Mesendoderm (in vitro differentiated cells): ENCODE measurements around the gene PCBD2.

Source experiments
- DNase-seq: peaks from one replicate; pipeline ENCODE4 v3.0.0; 2013
- H2AK5ac ChIP-seq: 2 replicates; pipeline ENCODE4 v1.6.1; 2013; ENCODE audit warnings: low read length, inconsistent platforms
- H2BK120ac ChIP-seq: 2 replicates; pipeline ENCODE4 v1.6.1; 2013; ENCODE audit warnings: low read depth, mild to moderate bottlenecking, low read length, moderate library complexity, mixed read lengths
- H2BK15ac ChIP-seq: replicated peaks from 2 replicates; pipeline ENCODE4 v1.6.1; 2013; ENCODE audit warnings: low read depth, mild to moderate bottlenecking, moderate library complexity
- H2BK5ac ChIP-seq: 2 replicates; pipeline ENCODE4 v1.6.1; 2013; ENCODE audit warnings: low read length, inconsistent platforms
- H3K18ac ChIP-seq: 2 replicates; pipeline ENCODE4 v1.6.1; 2013; ENCODE audit warnings: mild to moderate bottlenecking, low read length, mixed read lengths
- H3K23ac ChIP-seq: one replicate; pipeline ENCODE4 v1.6.1; 2013; ENCODE audit warnings: low read length
- H3K27ac ChIP-seq: 2 replicates; pipeline ENCODE4 v1.5.1; 2013; ENCODE audit warnings: low read depth, mild to moderate bottlenecking, inconsistent platforms, low read length, moderate library complexity
- H3K27me3 ChIP-seq: 2 replicates; pipeline ENCODE4 v1.6.1; 2013; ENCODE audit warnings: low read length, control low read depth, mild to moderate bottlenecking, inconsistent platforms; ENCODE audit not compliant: insufficient read depth, poor library complexity
- H3K36me3 ChIP-seq: 2 replicates; pipeline ENCODE4 v1.6.1; 2013; ENCODE audit warnings: low read length, inconsistent platforms; ENCODE audit not compliant: control insufficient read depth, insufficient read depth
- H3K4ac ChIP-seq: one replicate; pipeline ENCODE4 v1.6.1; 2013; ENCODE audit warnings: low read depth, mild to moderate bottlenecking, low read length, moderate library complexity
- H3K4me1 ChIP-seq: 2 replicates; pipeline ENCODE4 v1.6.1; 2013; ENCODE audit warnings: low read depth, low read length, inconsistent platforms; ENCODE audit not compliant: control insufficient read depth
- H3K4me2 ChIP-seq: 2 replicates; pipeline ENCODE4 v1.6.1; 2013; ENCODE audit warnings: low read length
- H3K4me3 ChIP-seq: 2 replicates; pipeline ENCODE4 v1.5.1; 2013; ENCODE audit warnings: mild to moderate bottlenecking, low read length
- H3K56ac ChIP-seq: one replicate; pipeline ENCODE4 v1.6.1; 2013; ENCODE audit warnings: low read length
- H3K79me1 ChIP-seq: 2 replicates; pipeline ENCODE4 v1.6.1; 2013; ENCODE audit warnings: low read length, inconsistent platforms
- H3K79me2 ChIP-seq: 2 replicates; pipeline ENCODE4 v1.6.1; 2013; ENCODE audit warnings: mild to moderate bottlenecking, low read length; ENCODE audit not compliant: control insufficient read depth, insufficient read depth
- H3K9ac ChIP-seq: 2 replicates; pipeline ENCODE4 v1.6.1; 2013; ENCODE audit warnings: low read length, inconsistent platforms
- H4K5ac ChIP-seq: one replicate; pipeline ENCODE4 v1.6.1; 2013; ENCODE audit warnings: low read length
- H4K8ac ChIP-seq: one replicate; pipeline ENCODE4 v1.6.1; 2013; ENCODE audit warnings: low read depth, mild to moderate bottlenecking, control low read depth, low read length, moderate library complexity
- WGBS: extraction: QIAGEN DNeasy Blood & Tissue Kit; methylation state at CpG from one replicate; pipeline ENCODE4 v1.1.7; 2013; ENCODE audit warnings: low lambda C conversion rate, missing lambda C conversion rate; ENCODE audit not compliant: insufficient coverage; ENCODE audit errors: extremely low coverage; 5-methylcytosine and 5-hydroxymethylcytosine counted together

PCBD2 gene

DNA sequence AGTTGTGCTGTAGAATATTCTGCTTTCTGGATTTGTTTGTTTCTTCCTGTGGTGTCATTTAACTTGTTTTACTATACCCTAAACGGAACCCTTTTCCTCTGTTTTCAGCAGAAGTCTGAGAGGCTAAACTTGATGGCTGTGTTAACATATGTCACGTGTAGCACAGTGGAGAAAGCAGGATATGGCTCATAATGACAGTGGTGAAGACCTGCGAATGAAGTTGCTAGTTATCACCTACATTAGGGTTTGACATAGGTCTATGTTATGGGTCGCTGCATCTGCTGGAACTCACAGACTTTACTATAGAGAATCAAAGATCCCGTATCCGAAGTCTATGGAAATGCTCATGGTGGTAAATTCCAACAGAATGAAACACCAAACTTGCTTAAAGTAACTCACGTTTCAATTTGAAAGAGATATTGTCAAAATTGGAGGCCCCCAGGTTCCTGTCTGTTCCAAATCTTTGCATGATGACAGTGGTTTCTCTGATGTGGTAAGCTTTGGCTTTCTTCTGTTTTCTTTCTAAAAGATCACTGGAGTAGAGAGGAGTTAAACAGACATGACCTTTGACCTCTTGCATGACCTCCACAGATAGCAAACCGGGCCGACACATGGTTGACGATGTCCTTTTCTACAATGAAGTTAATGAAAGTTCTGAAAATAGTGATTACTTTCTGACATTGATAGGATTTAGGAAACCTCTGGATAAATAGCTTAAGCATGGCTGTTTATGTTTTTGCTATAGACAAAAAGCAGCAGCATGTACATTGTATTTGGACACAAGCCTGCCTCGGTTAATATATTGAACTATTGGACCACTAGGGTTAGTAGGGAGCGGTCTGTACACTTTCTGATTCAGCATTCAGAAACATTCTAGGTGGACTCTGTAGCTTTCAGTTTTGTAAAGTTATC is 59.7 kb downstream of the PCBD2 start:
- Histone ChIP-seq H3K79me2 (no peaks in the 10 kb centered on the region), H3K4me3 (no peak overlapping the region), H4K5ac (no peak overlapping the region), H3K9ac (no peak overlapping the region), H3K4me1 (no peaks in the 10 kb centered on the region), H3K18ac (no peak overlapping the region), H2BK120ac (no peak overlapping the region), H3K4ac (no peak overlapping the region), H3K27me3 (no peaks in the 10 kb centered on the region), H2AK5ac (no peak overlapping the region), H3K79me1 (no peaks in the 10 kb centered on the region), H3K4me2 (no peak overlapping the region), H2BK15ac (no peak overlapping the region), H3K36me3 (no peaks in the 10 kb centered on the region), H3K56ac (no peak overlapping the region), H3K27ac (no peak overlapping the region), H3K23ac (no peak overlapping the region), H4K8ac (no peak overlapping the region), H2BK5ac (no peak overlapping the region)
- DNase-seq: no peak
- WGBS: no CpG with 5 or more reads among the region's 12 CpGs

DNA sequence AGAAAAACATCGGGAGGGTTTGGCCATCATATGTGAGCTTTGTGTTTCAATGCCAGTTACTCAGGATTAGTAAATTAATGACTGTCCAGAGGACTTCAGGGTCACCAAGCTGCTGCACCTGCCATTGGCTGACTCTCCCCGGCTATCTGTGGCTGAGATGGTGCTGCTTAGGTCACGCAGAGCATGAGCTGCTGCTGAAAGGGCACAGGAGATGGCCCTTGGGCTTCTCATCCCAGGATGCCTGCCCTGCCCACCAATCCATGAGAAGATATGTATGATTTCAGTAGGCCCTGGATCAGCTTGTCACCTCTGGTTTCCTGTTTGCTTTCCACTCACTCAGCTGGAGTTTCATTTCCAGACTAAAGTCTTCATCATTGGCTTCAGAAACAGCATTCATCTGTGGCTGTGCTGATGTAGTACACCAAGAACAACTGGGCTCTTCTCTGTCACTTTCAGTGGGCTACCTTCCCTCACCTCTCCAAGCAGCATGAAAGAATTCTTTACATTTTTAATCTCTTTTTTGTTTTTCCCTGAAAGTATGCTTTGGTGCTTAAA is 60.4 kb downstream of the PCBD2 start:
- Histone ChIP-seq H4K5ac (no peak overlapping the region), H3K79me2 (no peaks in the 10 kb centered on the region), H2BK15ac (no peak overlapping the region), H3K9ac (no peak overlapping the region), H4K8ac (no peak overlapping the region), H2BK5ac (no peak overlapping the region), H3K27me3 (no peaks in the 10 kb centered on the region), H3K4me1 (no peaks in the 10 kb centered on the region), H3K36me3 (no peaks in the 10 kb centered on the region), H2AK5ac (no peak overlapping the region), H3K4me2 (no peak overlapping the region), H3K18ac (no peak overlapping the region), H2BK120ac (no peak overlapping the region), H3K4me3 (no peak overlapping the region), H3K23ac (no peak overlapping the region), H3K4ac (no peak overlapping the region), H3K79me1 (no peaks in the 10 kb centered on the region), H3K56ac (no peak overlapping the region), H3K27ac (no peak overlapping the region)
- WGBS: no CpG with 5 or more reads among the region's 3 CpGs
- DNase-seq: no peak

DNA sequence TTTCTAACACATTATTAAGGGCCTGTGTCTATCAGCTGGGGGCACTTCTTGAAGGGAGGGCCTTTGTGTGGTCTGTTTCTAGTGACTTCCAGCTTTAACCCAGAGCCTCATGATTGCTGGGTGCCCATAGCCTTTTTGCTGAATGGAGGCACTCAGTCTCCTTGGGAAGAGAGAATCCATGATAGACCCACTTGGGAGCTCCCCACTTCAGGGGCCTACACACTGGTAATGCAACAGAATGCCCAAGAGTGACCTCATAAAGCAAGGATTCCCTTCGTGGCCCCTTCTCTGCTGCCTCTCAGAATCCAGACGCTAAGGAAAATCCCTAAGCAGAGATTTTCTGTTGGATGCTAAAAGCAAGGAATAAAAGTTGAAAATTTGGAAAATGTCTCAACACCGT is 62.7 kb downstream of the PCBD2 start, which contains the start of gene CATSPER3:
Gene CATSPER3 (plus strand): TSS at position 301 of the 400 bp plus-strand sequence. CDS start 85 bp downstream, at position 386.
- no peak within 1 kb of the TSS for H3K4me3 ChIP-seq
- H3K4me2 ChIP-seq: no peak within 1 kb of the TSS
- H4K5ac ChIP-seq: no peak within 1 kb of the TSS
- no peak within 1 kb of the TSS for H2AK5ac ChIP-seq
- no peaks in the 10 kb centered on the region for H3K79me1 ChIP-seq
- H3K56ac ChIP-seq: no peak within 1 kb of the TSS
- no peak within 1 kb of the TSS for H2BK120ac ChIP-seq
- H3K27me3 ChIP-seq: no peaks in the 10 kb centered on the region
- no peak within 1 kb of the TSS for H3K27ac ChIP-seq
- no CpG with 5 or more reads among the region's 3 CpGs for WGBS
- no peak within 1 kb of the TSS for H2BK5ac ChIP-seq
- no peak within 1 kb of the TSS for H3K4ac ChIP-seq
- H3K36me3 ChIP-seq: no peaks in the 10 kb centered on the region
- DNase-seq: no peak
- no peak within 1 kb of the TSS for H2BK15ac ChIP-seq
- no peak within 1 kb of the TSS for H3K18ac ChIP-seq
- H3K79me2 ChIP-seq: no peaks in the 10 kb centered on the region
- H4K8ac ChIP-seq: no peak within 1 kb of the TSS
- H3K9ac ChIP-seq: no peak within 1 kb of the TSS
- no peaks in the 10 kb centered on the region for H3K4me1 ChIP-seq
- H3K23ac ChIP-seq: no peak within 1 kb of the TSS

DNA sequence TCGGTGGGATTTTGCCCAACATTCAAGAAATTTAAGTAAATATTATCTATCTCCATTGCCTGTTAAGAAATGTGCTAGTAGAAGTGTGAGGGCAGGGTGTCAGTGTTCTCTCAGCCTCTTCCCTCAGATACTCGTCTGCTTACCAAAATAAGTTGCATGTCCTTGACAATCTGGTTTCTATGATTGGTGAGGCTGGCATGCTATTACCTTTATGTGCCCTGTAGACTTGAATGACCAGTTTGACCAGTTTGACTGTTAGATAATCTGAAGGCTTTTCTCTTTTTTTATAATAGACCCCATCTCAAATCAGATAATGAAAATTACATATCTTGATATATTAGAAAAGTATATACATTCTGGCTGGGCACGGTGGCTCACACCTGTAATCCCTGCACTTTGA is 63.1 kb downstream of the PCBD2 start:
- H2AK5ac ChIP-seq: no peak overlapping the region
- no CpG with 5 or more reads among the region's 3 CpGs for WGBS
- no peak overlapping the region for H3K4me3 ChIP-seq
- H3K4me1 ChIP-seq: no peaks in the 10 kb centered on the region
- no peak overlapping the region for H2BK5ac ChIP-seq
- DNase-seq: no peak
- no peak overlapping the region for H2BK15ac ChIP-seq
- no peak overlapping the region for H4K5ac ChIP-seq
- no peaks in the 10 kb centered on the region for H3K79me2 ChIP-seq
- H3K9ac ChIP-seq: no peak overlapping the region
- no peaks in the 10 kb centered on the region for H3K79me1 ChIP-seq
- H2BK120ac ChIP-seq: no peak overlapping the region
- H4K8ac ChIP-seq: no peak overlapping the region
- no peak overlapping the region for H3K27ac ChIP-seq
- H3K36me3 ChIP-seq: no peaks in the 10 kb centered on the region
- H3K27me3 ChIP-seq: no peaks in the 10 kb centered on the region
- no peak overlapping the region for H3K4me2 ChIP-seq
- no peak overlapping the region for H3K23ac ChIP-seq
- H3K4ac ChIP-seq: no peak overlapping the region
- no peak overlapping the region for H3K18ac ChIP-seq
- H3K56ac ChIP-seq: no peak overlapping the region

DNA sequence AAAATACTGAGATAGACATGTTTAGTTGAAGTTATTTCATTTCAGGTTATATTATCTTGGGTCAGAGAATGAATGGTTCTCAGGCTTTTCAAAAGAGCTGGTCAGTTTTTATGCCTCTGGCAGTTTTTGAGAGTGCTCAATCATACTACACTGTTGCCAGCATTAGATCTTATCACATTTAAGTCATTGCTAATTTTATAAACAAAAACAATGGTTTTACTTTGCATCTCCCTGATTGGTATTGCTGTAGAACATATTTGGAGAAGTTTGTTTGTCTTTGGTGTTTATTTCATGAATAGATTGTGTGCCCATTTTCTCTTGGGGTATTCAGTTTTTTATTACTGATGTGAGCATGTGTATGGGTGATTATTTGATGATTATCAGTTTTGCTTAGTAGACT is 64.2 kb downstream of the PCBD2 start:
- H3K23ac ChIP-seq: no peak overlapping the region
- no peak overlapping the region for H3K18ac ChIP-seq
- H2AK5ac ChIP-seq: no peak overlapping the region
- H2BK120ac ChIP-seq: no peak overlapping the region
- H3K9ac ChIP-seq: no peak overlapping the region
- H3K79me1 ChIP-seq: no peaks in the 10 kb centered on the region
- H3K4me2 ChIP-seq: no peak overlapping the region
- no peak overlapping the region for H3K56ac ChIP-seq
- no peaks in the 10 kb centered on the region for H3K27me3 ChIP-seq
- H3K27ac ChIP-seq: no peak overlapping the region
- no peak overlapping the region for H3K4ac ChIP-seq
- H3K79me2 ChIP-seq: no peaks in the 10 kb centered on the region
- H3K36me3 ChIP-seq: no peaks in the 10 kb centered on the region
- no peak overlapping the region for H4K8ac ChIP-seq
- H3K4me3 ChIP-seq: no peak overlapping the region
- no peak overlapping the region for H4K5ac ChIP-seq
- H3K4me1 ChIP-seq: no peaks in the 10 kb centered on the region
- no peak for DNase-seq
- H2BK5ac ChIP-seq: no peak overlapping the region
- no peak overlapping the region for H2BK15ac ChIP-seq
